ENCODE results near the gene GRHL1. TPM values are rescaled to one million over a fixed set of nuclear protein-coding genes. Genes with fewer than 3 reads are reported as not detected.

The GRHL1 gene
- total RNA-seq, 1 experiment from 2014 or later, result 2.7 TPM

DNA sequence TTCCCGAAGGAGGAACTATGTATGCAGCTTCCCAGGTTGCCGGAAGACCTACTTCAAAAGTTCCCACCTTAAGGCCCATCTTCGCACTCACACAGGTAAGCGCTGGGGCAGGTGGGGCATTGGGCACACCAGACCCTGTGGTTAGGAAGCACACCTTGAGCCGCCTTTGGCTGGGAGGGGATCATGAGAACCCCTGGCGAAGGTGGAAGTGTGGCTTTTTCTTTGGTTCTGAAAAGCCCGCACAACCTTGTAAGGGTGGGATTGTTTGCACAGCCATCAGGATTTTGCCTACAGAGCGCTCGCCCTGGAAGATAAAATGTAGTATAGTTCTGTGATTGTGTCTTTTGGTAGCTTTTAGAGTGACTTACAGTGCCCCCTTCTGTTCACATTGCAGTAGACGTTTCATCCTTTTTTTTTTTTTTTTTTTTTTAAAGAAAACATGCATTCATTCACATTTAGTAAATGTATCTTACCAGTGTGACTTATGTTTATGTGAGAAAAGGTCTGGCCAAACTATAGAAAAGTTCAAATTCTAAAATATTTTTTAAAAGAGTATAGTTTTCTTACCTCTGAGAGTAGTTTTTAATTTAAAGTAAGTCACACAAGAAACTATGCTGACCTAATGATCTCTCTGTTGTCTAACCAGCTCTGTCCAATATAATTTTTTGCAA, 97.1 kb downstream of the GRHL1 start:
- Mint-ChIP-seq H3K4me3 (no peak overlapping the region), H3K9me3 (no peaks in the 10 kb centered on the region), H3K36me3 (peaks cover 32% of the 10 kb centered on the region), H3K4me1 (no peaks in the 10 kb centered on the region), H3K27me3 (ENCODE audit: low read depth) (peaks cover 12% of the 10 kb centered on the region), H3K27ac (no peak overlapping the region)
- ChIA-PET POLR2A (interaction anchor here (1.0 kb wide), 1 partner anchor 9 kb away, joined by 4 read pairs; no protein-coding TSS in a partner anchor), CTCF (interaction anchor here (0.5 to 3.5 kb wide), 28 partner anchors 9 to 711 kb away, joined by 3 to 36 read pairs (median 5); partner anchors contain the start of genes CYS1 and TAF1B)
- DNase-seq (ENCODE audit: low spot score) (no peak), ATAC-seq (peak; percentile 22)
- TF ChIP-seq, protein P1, sequence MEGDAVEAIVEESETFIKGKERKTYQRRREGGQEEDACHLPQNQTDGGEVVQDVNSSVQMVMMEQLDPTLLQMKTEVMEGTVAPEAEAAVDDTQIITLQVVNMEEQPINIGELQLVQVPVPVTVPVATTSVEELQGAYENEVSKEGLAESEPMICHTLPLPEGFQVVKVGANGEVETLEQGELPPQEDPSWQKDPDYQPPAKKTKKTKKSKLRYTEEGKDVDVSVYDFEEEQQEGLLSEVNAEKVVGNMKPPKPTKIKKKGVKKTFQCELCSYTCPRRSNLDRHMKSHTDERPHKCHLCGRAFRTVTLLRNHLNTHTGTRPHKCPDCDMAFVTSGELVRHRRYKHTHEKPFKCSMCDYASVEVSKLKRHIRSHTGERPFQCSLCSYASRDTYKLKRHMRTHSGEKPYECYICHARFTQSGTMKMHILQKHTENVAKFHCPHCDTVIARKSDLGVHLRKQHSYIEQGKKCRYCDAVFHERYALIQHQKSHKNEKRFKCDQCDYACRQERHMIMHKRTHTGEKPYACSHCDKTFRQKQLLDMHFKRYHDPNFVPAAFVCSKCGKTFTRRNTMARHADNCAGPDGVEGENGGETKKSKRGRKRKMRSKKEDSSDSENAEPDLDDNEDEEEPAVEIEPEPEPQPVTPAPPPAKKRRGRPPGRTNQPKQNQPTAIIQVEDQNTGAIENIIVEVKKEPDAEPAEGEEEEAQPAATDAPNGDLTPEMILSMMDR (IDR thresholded peaks at IDR 0.05), result peak; percentile 43
- TF ChIP-seq ZNF671 (CRISPR knock-in tag; IDR thresholded peaks at IDR 0.05), result no peak
- no peak for TF ChIP-seq IRF2 (CRISPR knock-in tag; IDR thresholded peaks at IDR 0.05; ENCODE audit: borderline replicate concordance, low read depth)

Other genes with a start within 250 kb of the GRHL1 start
- 27.0 to 31.2 TPM (median 28.8 TPM) in 3 replicates for gene TAF1B, start 108.2 kb upstream of the GRHL1 start, total RNA-seq (2021)
- gene KLF11, start 91.9 kb downstream of the GRHL1 start, total RNA-seq (2021), result 8.8 to 14.4 TPM (median 13.7 TPM) in 3 replicates
- gene CYS1, start 128.7 kb downstream of the GRHL1 start, total RNA-seq (2021), result 0.85 to 1.2 TPM (median 1.1 TPM) in 3 replicates
- gene RRM2, start 171.0 kb downstream of the GRHL1 start, total RNA-seq (2021), result 119 to 129 TPM (median 126 TPM) in 3 replicates